Panc1 (cell line): Measurements from ENCODE around the gene VKORC1L1.

ENCODE experiments used
- POLR2AphosphoS5 ChIP-seq: IDR thresholded peaks from 2 replicates; pipeline ENCODE4 v1.6.1; 2012; ENCODE audit warnings: mild to moderate bottlenecking, low read depth, low read length, moderate library complexity
- SIN3A ChIP-seq: IDR thresholded peaks from 2 replicates; pipeline ENCODE4 v1.6.1; 2012; ENCODE audit warnings: low read depth, mild to moderate bottlenecking, low read length, moderate library complexity, borderline replicate concordance; ENCODE audit not compliant: insufficient read depth
- TCF7L2 ChIP-seq: IDR thresholded peaks from 2 replicates; pipeline ENCODE4 v1.6.1; 2011; ENCODE audit warnings: mild to moderate bottlenecking, low read depth, low read length, inconsistent platforms
- TF ChIP-seq, protein P1 (sequence below): fragments of 450-650 bp; IDR thresholded peaks from 2 replicates; pipeline ENCODE4 v1.5.1; 2017; ENCODE audit warnings: mild to moderate bottlenecking
- TF ChIP-seq, protein P2 (sequence below), 2 experiments: IDR thresholded peaks; 2 replicates each; pipeline ENCODE4 v1.6.1; 2011 to 2012; ENCODE audit warnings: low read depth in 2 of 2, control low read depth in 1 of 2, low read length in 1 of 2, mild to moderate bottlenecking in 1 of 2, moderate library complexity in 1 of 2; ENCODE audit not compliant: insufficient read depth in 1 of 2

DNA sequence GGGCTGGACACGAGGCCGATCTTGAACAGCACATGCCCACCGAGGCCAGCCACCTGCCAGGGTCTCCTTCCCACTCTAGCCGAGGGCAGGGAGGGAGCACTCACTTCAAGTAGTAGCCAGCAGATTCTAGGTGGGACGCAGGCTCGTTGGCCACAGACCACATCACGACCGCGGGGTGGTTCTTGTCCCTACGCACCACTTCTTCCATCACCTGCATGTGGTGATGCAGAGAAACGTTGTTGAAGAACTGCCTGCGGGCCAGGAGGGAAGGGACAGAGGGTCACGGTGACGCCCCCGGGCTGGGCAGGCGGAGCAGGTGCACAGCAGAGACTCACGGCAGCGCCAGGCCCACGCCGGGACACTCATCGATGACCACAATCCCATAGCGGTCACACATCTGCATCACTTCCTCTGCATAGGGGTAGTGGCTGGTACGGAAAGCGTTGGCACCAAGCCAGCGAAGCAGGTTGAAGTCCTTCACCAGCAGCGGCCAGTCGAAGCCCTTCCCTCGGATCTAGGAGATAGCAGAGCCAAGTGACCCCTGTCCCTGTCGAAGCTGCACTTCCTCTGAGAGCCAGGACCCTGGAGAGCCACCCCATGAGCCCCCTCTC is 101.4 kb downstream of the VKORC1L1 start:
- TF ChIP-seq, protein P1, sequence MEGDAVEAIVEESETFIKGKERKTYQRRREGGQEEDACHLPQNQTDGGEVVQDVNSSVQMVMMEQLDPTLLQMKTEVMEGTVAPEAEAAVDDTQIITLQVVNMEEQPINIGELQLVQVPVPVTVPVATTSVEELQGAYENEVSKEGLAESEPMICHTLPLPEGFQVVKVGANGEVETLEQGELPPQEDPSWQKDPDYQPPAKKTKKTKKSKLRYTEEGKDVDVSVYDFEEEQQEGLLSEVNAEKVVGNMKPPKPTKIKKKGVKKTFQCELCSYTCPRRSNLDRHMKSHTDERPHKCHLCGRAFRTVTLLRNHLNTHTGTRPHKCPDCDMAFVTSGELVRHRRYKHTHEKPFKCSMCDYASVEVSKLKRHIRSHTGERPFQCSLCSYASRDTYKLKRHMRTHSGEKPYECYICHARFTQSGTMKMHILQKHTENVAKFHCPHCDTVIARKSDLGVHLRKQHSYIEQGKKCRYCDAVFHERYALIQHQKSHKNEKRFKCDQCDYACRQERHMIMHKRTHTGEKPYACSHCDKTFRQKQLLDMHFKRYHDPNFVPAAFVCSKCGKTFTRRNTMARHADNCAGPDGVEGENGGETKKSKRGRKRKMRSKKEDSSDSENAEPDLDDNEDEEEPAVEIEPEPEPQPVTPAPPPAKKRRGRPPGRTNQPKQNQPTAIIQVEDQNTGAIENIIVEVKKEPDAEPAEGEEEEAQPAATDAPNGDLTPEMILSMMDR, result no peak
- no peak for TF ChIP-seq SIN3A
- no peak for TF ChIP-seq POLR2AphosphoS5
- TF ChIP-seq, protein P2, sequence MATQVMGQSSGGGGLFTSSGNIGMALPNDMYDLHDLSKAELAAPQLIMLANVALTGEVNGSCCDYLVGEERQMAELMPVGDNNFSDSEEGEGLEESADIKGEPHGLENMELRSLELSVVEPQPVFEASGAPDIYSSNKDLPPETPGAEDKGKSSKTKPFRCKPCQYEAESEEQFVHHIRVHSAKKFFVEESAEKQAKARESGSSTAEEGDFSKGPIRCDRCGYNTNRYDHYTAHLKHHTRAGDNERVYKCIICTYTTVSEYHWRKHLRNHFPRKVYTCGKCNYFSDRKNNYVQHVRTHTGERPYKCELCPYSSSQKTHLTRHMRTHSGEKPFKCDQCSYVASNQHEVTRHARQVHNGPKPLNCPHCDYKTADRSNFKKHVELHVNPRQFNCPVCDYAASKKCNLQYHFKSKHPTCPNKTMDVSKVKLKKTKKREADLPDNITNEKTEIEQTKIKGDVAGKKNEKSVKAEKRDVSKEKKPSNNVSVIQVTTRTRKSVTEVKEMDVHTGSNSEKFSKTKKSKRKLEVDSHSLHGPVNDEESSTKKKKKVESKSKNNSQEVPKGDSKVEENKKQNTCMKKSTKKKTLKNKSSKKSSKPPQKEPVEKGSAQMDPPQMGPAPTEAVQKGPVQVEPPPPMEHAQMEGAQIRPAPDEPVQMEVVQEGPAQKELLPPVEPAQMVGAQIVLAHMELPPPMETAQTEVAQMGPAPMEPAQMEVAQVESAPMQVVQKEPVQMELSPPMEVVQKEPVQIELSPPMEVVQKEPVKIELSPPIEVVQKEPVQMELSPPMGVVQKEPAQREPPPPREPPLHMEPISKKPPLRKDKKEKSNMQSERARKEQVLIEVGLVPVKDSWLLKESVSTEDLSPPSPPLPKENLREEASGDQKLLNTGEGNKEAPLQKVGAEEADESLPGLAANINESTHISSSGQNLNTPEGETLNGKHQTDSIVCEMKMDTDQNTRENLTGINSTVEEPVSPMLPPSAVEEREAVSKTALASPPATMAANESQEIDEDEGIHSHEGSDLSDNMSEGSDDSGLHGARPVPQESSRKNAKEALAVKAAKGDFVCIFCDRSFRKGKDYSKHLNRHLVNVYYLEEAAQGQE (IDR thresholded peaks at IDR 0.05; ENCODE audit: insufficient read depth in 1 of 2, low read depth in 2 of 2, low read length in 1 of 2), result no peak
- no peak for TF ChIP-seq TCF7L2
